H1 (cell line): ENCODE data around the gene PRG2.

ENCODE experiments used
- ATF2 ChIP-seq: IDR thresholded peaks from 2 replicates; pipeline ENCODE4 v1.6.1; 2012; ENCODE audit warnings: low read length, inconsistent platforms
- CTCF ChIP-seq, 3 experiments: IDR thresholded peaks; 1 replicate in 2 of 3; 2 replicates in 1 of 3; pipeline versions ENCODE4 v1.5.1 to v1.6.1; 2011; ENCODE audit warnings: low read length in 3 of 3, mild to moderate bottlenecking in 3 of 3, inconsistent platforms in 2 of 3, low read depth in 1 of 3, moderate library complexity in 1 of 3; ENCODE audit not compliant: insufficient read depth in 1 of 3; ENCODE audit errors: control extremely low read depth in 1 of 3
- EGR1 ChIP-seq: IDR thresholded peaks from 2 replicates; pipeline ENCODE4 v1.6.1; 2011; ENCODE audit warnings: low read depth, low read length, borderline replicate concordance
- HDAC2 ChIP-seq, 2 experiments: fragments of 300-600 bp in 1 of 2; sonication (generic) in 1 of 2; IDR thresholded peaks; 2 replicates each; pipeline ENCODE4 v1.6.1; 2011 to 2012; ENCODE audit warnings: low read depth in 2 of 2, low read length in 2 of 2, mild to moderate bottlenecking in 2 of 2, moderate library complexity in 2 of 2, borderline replicate concordance in 1 of 2, inconsistent platforms in 1 of 2
- PHF8 ChIP-seq: fragments of 200-600 bp; sonication (generic); conservative IDR thresholded peaks from 2 replicates; pipeline ENCODE4 v1.7.1; 2012; ENCODE audit warnings: low read depth, mild to moderate bottlenecking, inconsistent platforms, low read length, moderate library complexity
- POLR2AphosphoS5 ChIP-seq: IDR thresholded peaks from 2 replicates; pipeline ENCODE4 v1.6.1; 2011; ENCODE audit warnings: low read depth, low read length
- RBBP5 ChIP-seq: IDR thresholded peaks from 2 replicates; pipeline ENCODE4 v1.7.1; 2012; ENCODE audit warnings: low read depth, mild to moderate bottlenecking, inconsistent platforms, low read length, moderate library complexity, borderline replicate concordance
- RNF2 ChIP-seq: fragments of 200-900, 300-1000 bp; sonication (generic); IDR thresholded peaks from 2 replicates; pipeline ENCODE4 v1.7.1; 2016; ENCODE audit warnings: borderline replicate concordance, low read depth, mild to moderate bottlenecking, antibody characterized with exemption, low read length; ENCODE audit not compliant: poor library complexity, severe bottlenecking; ENCODE audit errors: missing control alignments

GRCh38 chr11:57426929-57427726 is 36.7 kb upstream of the PRG2 start, which contains the start of gene SLC43A3:
- TF ChIP-seq HDAC2 (IDR thresholded peaks at IDR 0.05; ENCODE audit: borderline replicate concordance in 1 of 2, low read depth in 2 of 2, low read length in 2 of 2): no peak
- TF ChIP-seq RNF2: no peak
- TF ChIP-seq EGR1: 0 out of 2 replicates have a peak, but pooled peaks have one; percentile 36
- no peak for TF ChIP-seq RBBP5
- TF ChIP-seq CTCF (IDR thresholded peaks at IDR 0.05; ENCODE audit: control extremely low read depth in 1 of 3, insufficient read depth in 1 of 3, low read depth in 1 of 3, low read length in 3 of 3): no peak
- TF ChIP-seq POLR2AphosphoS5: no peak
- peak; percentile 60 for TF ChIP-seq PHF8
- no peak for TF ChIP-seq ATF2
